Mesothelial cell of epicardium (in vitro differentiated cells): ENCODE data around the gene LYSMD4. TPM values are rescaled to one million over a fixed set of nuclear protein-coding genes. Genes with fewer than 3 reads are reported as not detected.

ENCODE experiments used
- DNase-seq, 2 experiments: peaks; one replicate each; pipeline ENCODE4 v3.0.0; 2021; ENCODE audit warnings: low spot score in 2 of 2; ENCODE audit not compliant: unreplicated experiment in 2 of 2
- H3K27ac Mint-ChIP-seq: 2 replicates; pipeline ENCODE4 v1.8.0; 2021; ENCODE audit warnings: mixed read lengths
- H3K27me3 Mint-ChIP-seq: 2 replicates; pipeline ENCODE4 v1.8.0; 2021; ENCODE audit warnings: low read depth, mixed read lengths
- H3K36me3 Mint-ChIP-seq: 2 replicates; pipeline ENCODE4 v1.8.0; 2021; ENCODE audit warnings: mixed read lengths
- H3K4me1 Mint-ChIP-seq: 2 replicates; pipeline ENCODE4 v1.8.0; 2021; ENCODE audit warnings: mixed read lengths
- H3K4me3 Mint-ChIP-seq: 2 replicates; pipeline ENCODE4 v1.8.0; 2021; ENCODE audit warnings: mild to moderate bottlenecking, moderate library complexity, mixed read lengths
- H3K9me3 Mint-ChIP-seq: 2 replicates; pipeline ENCODE4 v1.8.0; 2021; ENCODE audit warnings: mixed read lengths
- total RNA-seq: library from RNA; stranded (reverse); gene quantifications from 3 replicates; pipeline ENCODE4 v1.2.1, GENCODE V29; 2021
- TF ChIP-seq, protein P1 (sequence below): fragments of 200-600 bp; sonication (generic); IDR thresholded peaks from one replicate; pipeline ENCODE4 v1.5.0; 2021; ENCODE audit warnings: antibody characterized with exemption; ENCODE audit not compliant: unreplicated experiment

The LYSMD4 gene
- total RNA-seq, 1 donor from 2014 or later = 17.2 TPM

GRCh38 chr15:99682455-99682854 lies 50.8 kb downstream of the LYSMD4 start:
- Mint-ChIP-seq H3K36me3 (peaks cover 52% of the 10 kb centered on the region), H3K4me1 (peaks cover 12% of the 10 kb centered on the region), H3K27me3 (no peaks in the 10 kb centered on the region), H3K27ac (peak overlapping the region; percentile 51), H3K9me3 (peaks cover 35% of the 10 kb centered on the region), H3K4me3 (no peak overlapping the region)
- DNase-seq = no peak
- TF ChIP-seq, protein P1, sequence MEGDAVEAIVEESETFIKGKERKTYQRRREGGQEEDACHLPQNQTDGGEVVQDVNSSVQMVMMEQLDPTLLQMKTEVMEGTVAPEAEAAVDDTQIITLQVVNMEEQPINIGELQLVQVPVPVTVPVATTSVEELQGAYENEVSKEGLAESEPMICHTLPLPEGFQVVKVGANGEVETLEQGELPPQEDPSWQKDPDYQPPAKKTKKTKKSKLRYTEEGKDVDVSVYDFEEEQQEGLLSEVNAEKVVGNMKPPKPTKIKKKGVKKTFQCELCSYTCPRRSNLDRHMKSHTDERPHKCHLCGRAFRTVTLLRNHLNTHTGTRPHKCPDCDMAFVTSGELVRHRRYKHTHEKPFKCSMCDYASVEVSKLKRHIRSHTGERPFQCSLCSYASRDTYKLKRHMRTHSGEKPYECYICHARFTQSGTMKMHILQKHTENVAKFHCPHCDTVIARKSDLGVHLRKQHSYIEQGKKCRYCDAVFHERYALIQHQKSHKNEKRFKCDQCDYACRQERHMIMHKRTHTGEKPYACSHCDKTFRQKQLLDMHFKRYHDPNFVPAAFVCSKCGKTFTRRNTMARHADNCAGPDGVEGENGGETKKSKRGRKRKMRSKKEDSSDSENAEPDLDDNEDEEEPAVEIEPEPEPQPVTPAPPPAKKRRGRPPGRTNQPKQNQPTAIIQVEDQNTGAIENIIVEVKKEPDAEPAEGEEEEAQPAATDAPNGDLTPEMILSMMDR = no peak

DNA sequence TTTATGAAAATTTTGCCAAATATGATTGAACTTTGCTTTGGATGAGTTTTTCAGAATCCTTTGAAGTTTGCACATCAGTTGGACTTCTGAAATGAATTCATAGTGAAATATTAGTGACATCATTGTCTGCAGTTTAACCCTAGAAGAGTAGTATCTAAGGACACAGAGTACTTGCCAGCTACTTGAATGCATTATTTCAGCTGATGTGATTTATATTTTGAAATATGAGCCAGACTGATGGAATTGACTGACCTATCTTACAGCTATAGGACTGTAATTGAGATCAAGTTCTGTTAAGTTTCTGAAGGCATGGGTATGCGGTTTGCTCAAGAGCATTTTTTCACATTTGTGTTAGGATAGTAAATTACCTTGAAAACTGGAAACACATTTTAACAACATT lies 51.2 kb downstream of the LYSMD4 start:
- peaks cover 50% of the 10 kb centered on the region for H3K36me3 Mint-ChIP-seq
- H3K27me3 Mint-ChIP-seq = no peaks in the 10 kb centered on the region
- no peak for DNase-seq
- peaks cover 12% of the 10 kb centered on the region for H3K4me1 Mint-ChIP-seq
- peaks cover 31% of the 10 kb centered on the region for H3K9me3 Mint-ChIP-seq
- H3K27ac Mint-ChIP-seq = peak overlapping the region; percentile 51
- no peak overlapping the region for H3K4me3 Mint-ChIP-seq
- TF ChIP-seq, protein P1 = no peak

DNA sequence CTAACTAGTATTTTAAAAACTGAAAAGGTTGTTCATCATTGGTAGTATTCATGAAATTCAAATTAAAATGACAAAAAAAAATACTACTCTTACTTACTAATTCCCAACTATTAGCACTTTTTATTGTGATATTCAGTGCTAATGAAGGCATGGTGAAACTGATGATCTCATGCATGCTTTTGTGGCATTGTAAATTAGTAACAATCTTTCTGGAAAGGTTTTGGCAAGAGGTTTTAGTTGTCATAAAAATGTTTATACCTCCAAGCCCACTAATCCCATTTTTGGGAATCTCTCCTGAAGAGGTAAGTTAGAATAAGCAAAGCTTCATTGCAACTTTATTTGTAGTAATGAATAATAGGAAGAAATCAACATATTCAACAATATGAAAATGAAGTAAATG lies 53.0 kb downstream of the LYSMD4 start:
- H3K9me3 Mint-ChIP-seq = peaks cover 16% of the 10 kb centered on the region
- no peak overlapping the region for H3K27ac Mint-ChIP-seq
- H3K27me3 Mint-ChIP-seq = no peaks in the 10 kb centered on the region
- no peak overlapping the region for H3K4me3 Mint-ChIP-seq
- DNase-seq = no peak
- H3K4me1 Mint-ChIP-seq = peaks cover 12% of the 10 kb centered on the region
- peaks cover 45% of the 10 kb centered on the region for H3K36me3 Mint-ChIP-seq
- TF ChIP-seq, protein P1 = no peak

GRCh38 chr15:99677540-99678134 lies 55.6 kb downstream of the LYSMD4 start:
- Mint-ChIP-seq H3K9me3 (no peaks in the 10 kb centered on the region), H3K36me3 (peaks cover 35% of the 10 kb centered on the region), H3K4me1 (peaks cover 9% of the 10 kb centered on the region), H3K27ac (no peak overlapping the region), H3K27me3 (no peaks in the 10 kb centered on the region), H3K4me3 (no peak overlapping the region)
- no peak for DNase-seq
- TF ChIP-seq, protein P1 = no peak

Other genes with a start within 250 kb of the LYSMD4 start
- gene MEF2A, start 167.5 kb downstream of the LYSMD4 start, total RNA-seq = 35.4 to 39.1 TPM (median 36.0 TPM) in 3 replicates